Measurements from ENCODE around the gene CPNE8. TPM values are rescaled to one million over a fixed set of nuclear protein-coding genes. Genes with fewer than 3 reads are reported as not detected.

The CPNE8 gene
- total RNA-seq, 2 donors from 2014 or later: 3.5 to 5.3 TPM

- H3K4me1 ChIP-seq (replicated peaks): no peaks in the 10 kb centered on the region
- H3K27me3 ChIP-seq (replicated peaks; ENCODE audit: insufficient read depth): no peaks in the 10 kb centered on the region
- TF ChIP-seq CTCF (IDR thresholded peaks at IDR 0.05): no peak
- no peak for TF ChIP-seq POLR2A (IDR thresholded peaks at IDR 0.05)
- TF ChIP-seq POLR2AphosphoS5 (IDR thresholded peaks at IDR 0.05): no peak
- no peaks in the 10 kb centered on the region for H3K9me3 ChIP-seq
- DNase-seq (ENCODE audit: low spot score): no peak
- H3K27ac ChIP-seq: no peak overlapping the region
- H3K4me3 ChIP-seq: no peak overlapping the region
- intact Hi-C loops (cut with DNase I): no loop called here
- H3K36me3 ChIP-seq: no peaks in the 10 kb centered on the region
- WGBS: 95% methylated on average over 7 of the region's 7 CpGs
These were observed 26.9 kb upstream of the CPNE8 start for GRCh38 chr12:38932320-38932719.

- whole genome bisulfite sequencing: 75% methylated on average over 8 of the region's 8 CpGs
- no peak for TF ChIP-seq CTCF (IDR thresholded peaks at IDR 0.05)
- TF ChIP-seq POLR2A (IDR thresholded peaks at IDR 0.05): no peak
- no peak for TF ChIP-seq POLR2AphosphoS5 (IDR thresholded peaks at IDR 0.05)
- H3K36me3 ChIP-seq: no peaks in the 10 kb centered on the region
- no peaks in the 10 kb centered on the region for H3K27me3 ChIP-seq (replicated peaks; ENCODE audit: insufficient read depth)
- no peaks in the 10 kb centered on the region for H3K9me3 ChIP-seq
- H3K27ac ChIP-seq: no peak overlapping the region
- intact Hi-C loops (cut with DNase I): no loop called here
- DNase-seq (ENCODE audit: low spot score): no peak
- no peaks in the 10 kb centered on the region for H3K4me1 ChIP-seq (replicated peaks)
- H3K4me3 ChIP-seq: no peak overlapping the region
These were observed 26.1 kb upstream of the CPNE8 start for GRCh38 chr12:38931461-38931860.

- H3K9me3 ChIP-seq: no peaks in the 10 kb centered on the region
- H3K27ac ChIP-seq: no peak overlapping the region
- H3K4me3 ChIP-seq: no peak overlapping the region
- DNase-seq (ENCODE audit: low spot score): no peak
- H3K4me1 ChIP-seq (replicated peaks): no peaks in the 10 kb centered on the region
- H3K36me3 ChIP-seq: no peaks in the 10 kb centered on the region
- TF ChIP-seq CTCF (IDR thresholded peaks at IDR 0.05): no peak
- no peak for TF ChIP-seq POLR2AphosphoS5 (IDR thresholded peaks at IDR 0.05)
- TF ChIP-seq POLR2A (IDR thresholded peaks at IDR 0.05): no peak
- H3K27me3 ChIP-seq (replicated peaks; ENCODE audit: insufficient read depth): no peaks in the 10 kb centered on the region
- WGBS: 51% methylated on average over 4 of the region's 4 CpGs
- intact Hi-C loops (cut with DNase I): no loop called here
These were observed 25.6 kb upstream of the CPNE8 start for GRCh38 chr12:38930990-38931389.

GRCh38 chr12:38926501-38926900, 21.1 kb upstream of the CPNE8 start:
- H3K27ac ChIP-seq: no peak overlapping the region
- no peaks in the 10 kb centered on the region for H3K4me1 ChIP-seq (replicated peaks)
- H3K4me3 ChIP-seq: no peak overlapping the region
- no peaks in the 10 kb centered on the region for H3K36me3 ChIP-seq
- intact Hi-C loops (cut with DNase I): no loop called here
- WGBS: 62% methylated on average over 1 of the region's 1 CpG
- TF ChIP-seq CTCF (IDR thresholded peaks at IDR 0.05) (no peak), POLR2AphosphoS5 (IDR thresholded peaks at IDR 0.05) (no peak)
- no peaks in the 10 kb centered on the region for H3K9me3 ChIP-seq
- H3K27me3 ChIP-seq (replicated peaks; ENCODE audit: insufficient read depth): no peaks in the 10 kb centered on the region
- no peak for DNase-seq (ENCODE audit: low spot score)

- Histone ChIP-seq H3K27ac (no peak overlapping the region), H3K4me1 (replicated peaks) (no peaks in the 10 kb centered on the region), H3K36me3 (no peaks in the 10 kb centered on the region), H3K27me3 (replicated peaks; ENCODE audit: insufficient read depth) (no peaks in the 10 kb centered on the region), H3K4me3 (no peak overlapping the region), H3K9me3 (no peaks in the 10 kb centered on the region)
- intact Hi-C loops (cut with DNase I): no loop called here
- peak; percentile 61 for DNase-seq (ENCODE audit: low spot score)
- 16% methylated on average over 2 of the region's 2 CpGs for WGBS
- TF ChIP-seq CTCF (IDR thresholded peaks at IDR 0.05) (peak in 3 of 4 experiments; percentile 39 to 52 (median 47)), POLR2AphosphoS5 (IDR thresholded peaks at IDR 0.05) (no peak)
These were observed 15.8 kb upstream of the CPNE8 start for GRCh38 chr12:38921025-38921677.

Measured in prostate gland (tissue), 2 donors.